Measurements from ENCODE around the gene URB2.

The URB2 gene

GRCh38 chr1:229642376-229642775 is 16.3 kb downstream of the URB2 start:
- Histone ChIP-seq H3K36me3 (ENCODE audit: control insufficient read depth in 2 of 2, insufficient read depth in 2 of 2, low read length in 2 of 2) (peaks cover 25 to 28% of the 10 kb centered on the region in 2 donors), H3K9me3 (ENCODE audit: control insufficient read depth in 2 of 2, low read length in 2 of 2) (no peaks in the 10 kb centered on the region), H3K9ac (ENCODE audit: low read depth in 1 of 2, low read length in 2 of 2) (no peak overlapping the region), H3K27me3 (ENCODE audit: control insufficient read depth in 2 of 2, insufficient read depth in 2 of 2, low read length in 2 of 2) (no peaks in the 10 kb centered on the region), H3K4me3 (ENCODE audit: low read length in 2 of 2) (no peak overlapping the region), H3K4me1 (ENCODE audit: control insufficient read depth in 2 of 2, insufficient read depth in 2 of 2, low read length in 2 of 2) (peaks cover 3 to 5% of the 10 kb centered on the region in 2 donors), H3K27ac (ENCODE audit: low read depth in 2 of 2, low read length in 2 of 2) (no peak overlapping the region)

- Histone ChIP-seq H3K9ac (ENCODE audit: low read depth in 1 of 2, low read length in 2 of 2) (no peak overlapping the region), H3K4me3 (ENCODE audit: low read length in 2 of 2) (no peak overlapping the region), H3K27me3 (ENCODE audit: control insufficient read depth in 2 of 2, insufficient read depth in 2 of 2, low read length in 2 of 2) (no peaks in the 10 kb centered on the region), H3K4me1 (ENCODE audit: control insufficient read depth in 2 of 2, insufficient read depth in 2 of 2, low read length in 2 of 2) (peaks cover 3 to 5% of the 10 kb centered on the region in 2 donors), H3K27ac (ENCODE audit: low read depth in 2 of 2, low read length in 2 of 2) (no peak overlapping the region), H3K9me3 (ENCODE audit: control insufficient read depth in 2 of 2, low read length in 2 of 2) (no peaks in the 10 kb centered on the region), H3K36me3 (ENCODE audit: control insufficient read depth in 2 of 2, insufficient read depth in 2 of 2, low read length in 2 of 2) (peaks cover 24 to 30% of the 10 kb centered on the region in 2 donors)
Observed at GRCh38 chr1:229642970-229643369, 16.9 kb downstream of the URB2 start.

GRCh38 chr1:229643996-229644745 is 18.1 kb downstream of the URB2 start:
- Histone ChIP-seq H3K9ac (ENCODE audit: low read depth in 1 of 2, low read length in 2 of 2) (no peak overlapping the region), H3K36me3 (ENCODE audit: control insufficient read depth in 2 of 2, insufficient read depth in 2 of 2, low read length in 2 of 2) (peaks cover 34 to 35% of the 10 kb centered on the region in 2 donors), H3K4me3 (ENCODE audit: low read length in 2 of 2) (no peak overlapping the region), H3K27me3 (ENCODE audit: control insufficient read depth in 2 of 2, insufficient read depth in 2 of 2, low read length in 2 of 2) (no peaks in the 10 kb centered on the region), H3K4me1 (ENCODE audit: control insufficient read depth in 2 of 2, insufficient read depth in 2 of 2, low read length in 2 of 2) (peaks cover 3 to 5% of the 10 kb centered on the region in 2 donors), H3K9me3 (ENCODE audit: control insufficient read depth in 2 of 2, low read length in 2 of 2) (no peaks in the 10 kb centered on the region), H3K27ac (ENCODE audit: low read depth in 2 of 2, low read length in 2 of 2) (no peak overlapping the region)

- no peak overlapping the region for H3K27ac ChIP-seq (ENCODE audit: low read depth in 2 of 2, low read length in 2 of 2)
- peaks cover 39 to 42% of the 10 kb centered on the region in 2 donors for H3K36me3 ChIP-seq (ENCODE audit: control insufficient read depth in 2 of 2, insufficient read depth in 2 of 2, low read length in 2 of 2)
- H3K27me3 ChIP-seq (ENCODE audit: control insufficient read depth in 2 of 2, insufficient read depth in 2 of 2, low read length in 2 of 2) = no peaks in the 10 kb centered on the region
- no peak overlapping the region for H3K4me3 ChIP-seq (ENCODE audit: low read length in 2 of 2)
- H3K4me1 ChIP-seq (ENCODE audit: control insufficient read depth in 2 of 2, insufficient read depth in 2 of 2, low read length in 2 of 2) = peaks cover 3% of the 10 kb centered on the region in 2 donors
- no peaks in the 10 kb centered on the region for H3K9me3 ChIP-seq (ENCODE audit: control insufficient read depth in 2 of 2, low read length in 2 of 2)
- H3K9ac ChIP-seq (ENCODE audit: low read depth in 1 of 2, low read length in 2 of 2) = no peak overlapping the region
Observed at GRCh38 chr1:229645324-229645993, 19.4 kb downstream of the URB2 start.

GRCh38 chr1:229648406-229648805 is 22.4 kb downstream of the URB2 start:
- Histone ChIP-seq H3K9me3 (ENCODE audit: control insufficient read depth in 2 of 2, low read length in 2 of 2) (no peaks in the 10 kb centered on the region), H3K36me3 (ENCODE audit: control insufficient read depth in 2 of 2, insufficient read depth in 2 of 2, low read length in 2 of 2) (peaks cover 38 to 51% of the 10 kb centered on the region in 2 donors)

GRCh38 chr1:229650045-229650444 is 24.0 kb downstream of the URB2 start:
- Histone ChIP-seq H3K9ac (ENCODE audit: low read depth in 1 of 2, low read length in 2 of 2) (no peak overlapping the region), H3K27me3 (ENCODE audit: control insufficient read depth in 2 of 2, insufficient read depth in 2 of 2, low read length in 2 of 2) (no peaks in the 10 kb centered on the region), H3K9me3 (ENCODE audit: control insufficient read depth in 2 of 2, low read length in 2 of 2) (no peaks in the 10 kb centered on the region), H3K27ac (ENCODE audit: low read depth in 2 of 2, low read length in 2 of 2) (no peak overlapping the region), H3K36me3 (ENCODE audit: control insufficient read depth in 2 of 2, insufficient read depth in 2 of 2, low read length in 2 of 2) (peaks cover 45 to 51% of the 10 kb centered on the region in 2 donors), H3K4me1 (ENCODE audit: control insufficient read depth in 2 of 2, insufficient read depth in 2 of 2, low read length in 2 of 2) (no peaks in the 10 kb centered on the region), H3K4me3 (ENCODE audit: low read length in 2 of 2) (no peak overlapping the region)

More at GRCh38 chr1:229648406-229648805, 22.4 kb downstream of the URB2 start:
- Histone ChIP-seq H3K27me3 (ENCODE audit: control insufficient read depth in 2 of 2, insufficient read depth in 2 of 2, low read length in 2 of 2) (no peaks in the 10 kb centered on the region), H3K9ac (ENCODE audit: low read depth in 1 of 2, low read length in 2 of 2) (no peak overlapping the region), H3K27ac (ENCODE audit: low read depth in 2 of 2, low read length in 2 of 2) (no peak overlapping the region), H3K4me1 (ENCODE audit: control insufficient read depth in 2 of 2, insufficient read depth in 2 of 2, low read length in 2 of 2) (no peaks in the 10 kb centered on the region), H3K4me3 (ENCODE audit: low read length in 2 of 2) (no peak overlapping the region)

- Histone ChIP-seq H3K27ac (ENCODE audit: low read depth in 2 of 2, low read length in 2 of 2) (no peak overlapping the region), H3K9me3 (ENCODE audit: control insufficient read depth in 2 of 2, low read length in 2 of 2) (no peaks in the 10 kb centered on the region), H3K4me1 (ENCODE audit: control insufficient read depth in 2 of 2, insufficient read depth in 2 of 2, low read length in 2 of 2) (no peaks in the 10 kb centered on the region), H3K4me3 (ENCODE audit: low read length in 2 of 2) (no peak overlapping the region), H3K36me3 (ENCODE audit: control insufficient read depth in 2 of 2, insufficient read depth in 2 of 2, low read length in 2 of 2) (peaks cover 41 to 43% of the 10 kb centered on the region in 2 donors), H3K9ac (ENCODE audit: low read depth in 1 of 2, low read length in 2 of 2) (no peak overlapping the region), H3K27me3 (ENCODE audit: control insufficient read depth in 2 of 2, insufficient read depth in 2 of 2, low read length in 2 of 2) (no peaks in the 10 kb centered on the region)
Observed at GRCh38 chr1:229651546-229651945, 25.5 kb downstream of the URB2 start.

GRCh38 chr1:229653420-229653819 is 27.4 kb downstream of the URB2 start:
- no peak overlapping the region for H3K4me3 ChIP-seq (ENCODE audit: low read length in 2 of 2)
- H3K4me1 ChIP-seq (ENCODE audit: control insufficient read depth in 2 of 2, insufficient read depth in 2 of 2, low read length in 2 of 2) = no peaks in the 10 kb centered on the region
- no peak overlapping the region for H3K9ac ChIP-seq (ENCODE audit: low read depth in 1 of 2, low read length in 2 of 2)
- H3K27ac ChIP-seq (ENCODE audit: low read depth in 2 of 2, low read length in 2 of 2) = no peak overlapping the region
- H3K27me3 ChIP-seq (ENCODE audit: control insufficient read depth in 2 of 2, insufficient read depth in 2 of 2, low read length in 2 of 2) = no peaks in the 10 kb centered on the region
- no peaks in the 10 kb centered on the region for H3K9me3 ChIP-seq (ENCODE audit: control insufficient read depth in 2 of 2, low read length in 2 of 2)
- H3K36me3 ChIP-seq (ENCODE audit: control insufficient read depth in 2 of 2, insufficient read depth in 2 of 2, low read length in 2 of 2) = peaks cover 29 to 33% of the 10 kb centered on the region in 2 donors

GRCh38 chr1:229655781-229656180 is 29.7 kb downstream of the URB2 start:
- H3K36me3 ChIP-seq (ENCODE audit: control insufficient read depth in 2 of 2, insufficient read depth in 2 of 2, low read length in 2 of 2) = peaks cover 14 to 23% of the 10 kb centered on the region in 2 donors

GRCh38 chr1:229657993-229658755 is 32.1 kb downstream of the URB2 start:
- no peak overlapping the region for H3K27ac ChIP-seq (ENCODE audit: low read depth in 2 of 2, low read length in 2 of 2)
- H3K9me3 ChIP-seq (ENCODE audit: control insufficient read depth in 2 of 2, low read length in 2 of 2) = no peaks in the 10 kb centered on the region
- H3K36me3 ChIP-seq (ENCODE audit: control insufficient read depth in 2 of 2, insufficient read depth in 2 of 2, low read length in 2 of 2) = peaks cover 10 to 15% of the 10 kb centered on the region in 2 donors
- H3K9ac ChIP-seq (ENCODE audit: low read depth in 1 of 2, low read length in 2 of 2) = no peak overlapping the region
- H3K27me3 ChIP-seq (ENCODE audit: control insufficient read depth in 2 of 2, insufficient read depth in 2 of 2, low read length in 2 of 2) = no peaks in the 10 kb centered on the region
- no peaks in the 10 kb centered on the region for H3K4me1 ChIP-seq (ENCODE audit: control insufficient read depth in 2 of 2, insufficient read depth in 2 of 2, low read length in 2 of 2)
- no peak overlapping the region for H3K4me3 ChIP-seq (ENCODE audit: low read length in 2 of 2)

More at GRCh38 chr1:229655781-229656180, 29.7 kb downstream of the URB2 start:
- no peak overlapping the region for H3K27ac ChIP-seq (ENCODE audit: low read depth in 2 of 2, low read length in 2 of 2)
- no peaks in the 10 kb centered on the region for H3K9me3 ChIP-seq (ENCODE audit: control insufficient read depth in 2 of 2, low read length in 2 of 2)
- no peak overlapping the region for H3K4me3 ChIP-seq (ENCODE audit: low read length in 2 of 2)
- H3K27me3 ChIP-seq (ENCODE audit: control insufficient read depth in 2 of 2, insufficient read depth in 2 of 2, low read length in 2 of 2) = no peaks in the 10 kb centered on the region
- H3K4me1 ChIP-seq (ENCODE audit: control insufficient read depth in 2 of 2, insufficient read depth in 2 of 2, low read length in 2 of 2) = no peaks in the 10 kb centered on the region
- no peak overlapping the region for H3K9ac ChIP-seq (ENCODE audit: low read depth in 1 of 2, low read length in 2 of 2)

Data from mucosa of rectum (tissue), 2 donors.